Suprapubic skin (tissue), 4 donors: ENCODE results near the gene LYRM4.

Experiments
- CTCF ChIP-seq, 2 donors: fragments of 200-600 bp in 1 of 2; fragments of 450-650 bp in 1 of 2; sonication (generic) in 1 of 2; IDR thresholded peaks; one replicate each; pipeline ENCODE4 v1.5.1; 2016 to 2019; ENCODE audit warnings: antibody characterized with exemption in 2 of 2, mild to moderate bottlenecking in 1 of 2, moderate library complexity in 1 of 2
- EP300 ChIP-seq: sonication (generic); formaldehyde crosslinking; IDR thresholded peaks from one replicate; pipeline ENCODE4 v1.6.1; 2017; ENCODE audit warnings: antibody characterized with exemption
- POLR2AphosphoS5 ChIP-seq, 3 donors: sonication (generic); formaldehyde crosslinking; IDR thresholded peaks; one replicate each; pipeline ENCODE4 v1.6.1; 2017; ENCODE audit warnings: antibody characterized with exemption in 3 of 3

- TF ChIP-seq POLR2AphosphoS5 (IDR thresholded peaks at IDR 0.05), result no peak
- no peak for TF ChIP-seq CTCF (IDR thresholded peaks at IDR 0.05)
- no peak for TF ChIP-seq EP300
Measured at GRCh38 chr6:5151955-5152401, 108.8 kb downstream of the LYRM4 start.
